HEK293T (cell line): Measurements from ENCODE around the gene S100A11.

Experiments used
- ARNT ChIP-seq: fragments of 450-650 bp; IDR thresholded peaks from 2 replicates; pipeline ENCODE4 v1.6.1; 2017; ENCODE audit warnings: mild to moderate bottlenecking
- BHLHE40 ChIP-seq: fragments of 450-650 bp; IDR thresholded peaks from 2 replicates; pipeline ENCODE4 v1.6.1; 2016; ENCODE audit warnings: mild to moderate bottlenecking, moderate library complexity, borderline replicate concordance
- ELF4 ChIP-seq: fragments of 450-650 bp; IDR thresholded peaks from 2 replicates; pipeline ENCODE4 v1.6.1; 2017; ENCODE audit warnings: antibody characterized with exemption
- FOXA1 ChIP-seq: fragments of 450-650 bp; IDR thresholded peaks from 2 replicates; pipeline ENCODE4 v1.6.1; 2016; ENCODE audit warnings: mild to moderate bottlenecking
- FOXK2 ChIP-seq: fragments of 450-650 bp; IDR thresholded peaks from 2 replicates; pipeline ENCODE4 v1.6.1; 2016; ENCODE audit warnings: mild to moderate bottlenecking
- FOXM1 ChIP-seq: fragments of 450-650 bp; IDR thresholded peaks from 2 replicates; pipeline ENCODE4 v1.6.1; 2017; ENCODE audit warnings: mild to moderate bottlenecking, borderline replicate concordance
- PKNOX1 ChIP-seq: fragments of 450-650 bp; IDR thresholded peaks from 2 replicates; pipeline ENCODE4 v1.6.1; 2016
- SP1 ChIP-seq: fragments of 450-650 bp; IDR thresholded peaks from 2 replicates; pipeline ENCODE4 v1.6.1; 2017
- SUZ12 ChIP-seq: fragments of 450-650 bp; IDR thresholded peaks from 2 replicates; pipeline ENCODE4 v1.6.1; 2016; ENCODE audit warnings: mild to moderate bottlenecking
- TARDBP ChIP-seq: fragments of 450-650 bp; IDR thresholded peaks from 2 replicates; pipeline ENCODE4 v1.6.1; 2016

- TF ChIP-seq ELF4 = no peak
- TF ChIP-seq FOXK2 = no peak
- TF ChIP-seq ARNT = no peak
- no peak for TF ChIP-seq SUZ12
- no peak for TF ChIP-seq BHLHE40
- TF ChIP-seq FOXM1 = no peak; the same call in 1 of the 2 replicates
- TF ChIP-seq TARDBP = no peak
- TF ChIP-seq FOXA1 = no peak
- TF ChIP-seq PKNOX1 = no peak
- no peak for TF ChIP-seq SP1
Measured at GRCh38 chr1:152036267-152037216, at the start of gene S100A11.
